Endothelial cell of umbilical vein (primary cell): ENCODE results near the gene PRKAG1. TPM values are rescaled to one million over a fixed set of nuclear protein-coding genes. Genes with fewer than 3 reads are reported as not detected.

Source experiments
- BruUV-seq: library from RNA; stranded (reverse); fragments of 400-500 nt; replicated peaks from 2 replicates; lab custom pipeline; 2021; lab: Mats Ljungman, UMichigan
- CTCF ChIA-PET: fragments of 300-600, 350-600 bp; sonication (Branson Sonifier 250); formaldehyde crosslinking; loops from one replicate; lab custom pipeline; 2021; ENCODE audit warnings: antibody characterized with exemption, inconsistent platforms; lab: Charles Lee
- POLR2A ChIA-PET: fragments of 300-600, 350-600 bp; sonication (Branson Sonifier 250); formaldehyde crosslinking; loops from one replicate; lab custom pipeline; 2021; ENCODE audit warnings: antibody characterized with exemption, inconsistent platforms; lab: Charles Lee
- DNase-seq: peaks from one replicate; pipeline ENCODE4 v3.0.0-alpha.2; 2011; ENCODE audit warnings: low read depth, low spot score
- FAIRE-seq: peaks from 2 replicates; lab custom pipeline; 2011; peaks lifted over from hg19 to GRCh38; lab: Jason Lieb, UNC
- H2AFZ ChIP-seq: 2 replicates; pipeline ENCODE4 v1.6.0; 2012; ENCODE audit warnings: low read depth, low read length, control low read depth, inconsistent platforms
- H3K27ac ChIP-seq: 2 replicates; pipeline ENCODE4 v1.5.1; 2011; ENCODE audit warnings: low read depth, mild to moderate bottlenecking, control low read depth, low read length, moderate library complexity; ENCODE audit not compliant: insufficient read depth
- H3K27me3 ChIP-seq, 2 experiments: 2 replicates each; pipeline versions ENCODE4 v1.6.0 to v1.6.1; 2011; ENCODE audit warnings: low read length in 2 of 2, mixed read lengths in 1 of 2; ENCODE audit not compliant: control insufficient read depth in 2 of 2, insufficient read depth in 2 of 2
- H3K36me3 ChIP-seq, 2 experiments: 2 replicates in 1 of 2; 3 replicates in 1 of 2; pipeline ENCODE4 v1.5.1; 2011; ENCODE audit warnings: low read length in 2 of 2, mild to moderate bottlenecking in 1 of 2, moderate library complexity in 1 of 2; ENCODE audit not compliant: control insufficient read depth in 2 of 2, insufficient read depth in 2 of 2; ENCODE audit errors: extremely low read depth in 1 of 2
- H3K4me1 ChIP-seq: 3 replicates; pipeline ENCODE4 v1.5.1; 2011; ENCODE audit warnings: mild to moderate bottlenecking, low read length; ENCODE audit not compliant: control insufficient read depth, insufficient read depth; ENCODE audit errors: extremely low read depth
- H3K4me2 ChIP-seq: 2 replicates; pipeline ENCODE4 v1.6.1; 2011; ENCODE audit warnings: low read length, control low read depth, mixed read lengths; ENCODE audit not compliant: insufficient read depth
- H3K4me3 ChIP-seq, 3 experiments: fragments of 200-600 bp in 1 of 3; sonication (generic), shearing (Covaris generic) in 1 of 3; replicated peaks in 1 of 3; 2 replicates each; pipeline ENCODE4 v1.5.1; 2011 to 2016; ENCODE audit warnings: control low read depth in 3 of 3, low read length in 3 of 3, mild to moderate bottlenecking in 2 of 3, inconsistent platforms in 1 of 3, low read depth in 1 of 3, moderate library complexity in 1 of 3; ENCODE audit not compliant: insufficient read depth in 1 of 3
- H3K79me2 ChIP-seq: 2 replicates; pipeline ENCODE4 v1.6.0; 2012; ENCODE audit warnings: low read length, inconsistent platforms; ENCODE audit not compliant: control insufficient read depth, insufficient read depth
- H3K9ac ChIP-seq: replicated peaks from 2 replicates; pipeline ENCODE3; 2011; ENCODE audit warnings: low read length, control low read depth; ENCODE audit not compliant: insufficient read depth; ENCODE audit errors: extremely low read depth
- H3K9me1 ChIP-seq: replicated peaks from 3 replicates; pipeline ENCODE4 v1.6.0; 2011; ENCODE audit warnings: mild to moderate bottlenecking, low read length; ENCODE audit not compliant: control insufficient read depth, insufficient read depth; ENCODE audit errors: extremely low read depth
- H3K9me3 ChIP-seq: replicated peaks from 2 replicates; pipeline ENCODE4 v1.5.1; 2012; ENCODE audit warnings: low read length, inconsistent platforms; ENCODE audit not compliant: control insufficient read depth, insufficient read depth
- H4K20me1 ChIP-seq: replicated peaks from 2 replicates; pipeline ENCODE3; 2011; ENCODE audit warnings: mild to moderate bottlenecking, low read length; ENCODE audit not compliant: control insufficient read depth, insufficient read depth; ENCODE audit errors: extremely low read depth
- CTCF ChIP-seq, 2 donors: IDR thresholded peaks; 1 replicate in 1 of 2; 2 replicates in 1 of 2; pipeline ENCODE4 v1.5.1; 2011; ENCODE audit warnings: low read length in 2 of 2, mild to moderate bottlenecking in 2 of 2, moderate library complexity in 2 of 2, control low read depth in 1 of 2, inconsistent platforms in 1 of 2, low read depth in 1 of 2; ENCODE audit not compliant: insufficient read depth in 1 of 2; ENCODE audit errors: extremely low read depth in 1 of 2
- EZH2 ChIP-seq: IDR thresholded peaks from 2 replicates; pipeline ENCODE4 v1.6.1; 2012; ENCODE audit warnings: borderline replicate concordance, low read depth, mild to moderate bottlenecking, moderate library complexity, low read length, inconsistent platforms; ENCODE audit not compliant: severe bottlenecking
- FOS ChIP-seq: IDR thresholded peaks from 2 replicates; pipeline ENCODE4 v1.6.1; 2011; ENCODE audit warnings: mild to moderate bottlenecking, low read length, moderate library complexity, borderline replicate concordance; ENCODE audit not compliant: insufficient read depth
- GATA2 ChIP-seq: IDR thresholded peaks from 2 replicates; pipeline ENCODE4 v1.7.0; 2011; ENCODE audit warnings: low read depth, mild to moderate bottlenecking, moderate library complexity, mixed read lengths, low read length; ENCODE audit not compliant: insufficient read length, insufficient read depth
- JUN ChIP-seq: IDR thresholded peaks from 2 replicates; pipeline ENCODE4 v1.6.1; 2011; ENCODE audit warnings: borderline replicate concordance, low read depth; ENCODE audit not compliant: insufficient read length, insufficient read depth
- MAX ChIP-seq: IDR thresholded peaks from 2 replicates; pipeline ENCODE4 v1.6.1; 2011; ENCODE audit not compliant: insufficient read depth, insufficient read length
- MYC ChIP-seq: IDR thresholded peaks from one replicate; pipeline ENCODE4 v1.6.1; 2011; ENCODE audit warnings: mild to moderate bottlenecking, low read depth, low read length
- POLR2A ChIP-seq: IDR thresholded peaks from 2 replicates; pipeline ENCODE4 v1.6.1; 2012; ENCODE audit warnings: low read depth, mild to moderate bottlenecking, control low read depth, low read length
- POLR2AphosphoS5 ChIP-seq: IDR thresholded peaks from 2 replicates; pipeline ENCODE4 v1.6.1; 2012; ENCODE audit warnings: low read depth, mild to moderate bottlenecking, control low read depth, low read length, moderate library complexity; ENCODE audit not compliant: insufficient read depth
- dilution Hi-C: fragments of 300-500 bp; cut with MboI; formaldehyde crosslinking; loops from one replicate; pipeline ENCODE4 v1.15.0; 2019; ENCODE audit warnings: low sequenced_read_pairs; ENCODE audit not compliant: extremely low pct_ligation_motif_present
- intact Hi-C: fragments of 100-400 bp; cut with micrococcal nuclease; formaldehyde crosslinking; loops from one replicate; pipeline ENCODE4 v1.10.0; 2022
- polyA plus RNA-seq, 4 experiments: library from polyadenylated mRNA; depleted of rRNA in 3 of 4; stranded (reverse) in 3 of 4; unstranded in 1 of 4; fragments of >200 nt; gene quantifications; 2 replicates each; pipeline versions ENCODE4 v1.2.1 to v1.2.3, GENCODE V29; 2011 to 2012; ENCODE audit warnings: missing spikeins in 1 of 4
- total RNA-seq: library from RNA; stranded (reverse); gene quantifications from 2 replicates; pipeline ENCODE4 v1.2.3, GENCODE V29; 2021

Gene PRKAG1
- total and polyA plus RNA-seq, 2 donors (not counting 3 experiments of a cell fraction or from before 2014, with no cell fraction given), result 52.1 to 54.9 TPM

- ChIA-PET CTCF (interaction anchor here (1.6 to 7.3 kb wide), 4 partner anchors 15 to 23 kb away, joined by 4 to 64 read pairs (median 14); partner anchors contain the start of gene ARF3), POLR2A (no interaction called here)
- TF ChIP-seq GATA2 (no peak), MYC (no peak), FOS (no peak), EZH2 (no peak), POLR2A (no peak), POLR2AphosphoS5 (no peak), MAX (no peak), CTCF (IDR thresholded peaks at IDR 0.05; ENCODE audit: extremely low read depth in 1 of 2, insufficient read depth in 1 of 2, low read depth in 1 of 2, low read length in 2 of 2) (no peak), JUN (no peak)
- Histone ChIP-seq H2AFZ (no peak overlapping the region), H3K9ac (no peak overlapping the region), H3K4me1 (no peaks in the 10 kb centered on the region), H3K27ac (no peak overlapping the region), H3K9me1 (no peaks in the 10 kb centered on the region), H3K27me3 (peaks cover 57% of the 10 kb centered on the region in 2 experiments), H3K4me3 (no peak overlapping the region), H4K20me1 (no peaks in the 10 kb centered on the region), H3K4me2 (no peak overlapping the region), H3K9me3 (no peaks in the 10 kb centered on the region), H3K79me2 (no peaks in the 10 kb centered on the region), H3K36me3 (no peaks in the 10 kb centered on the region)
- dilution Hi-C loops (no loop called here), intact Hi-C loops (loop anchor here (1.0 kb wide), 1 partner anchor 16 kb away; the partner anchor contains the start of gene ARF3)
- no peak for FAIRE-seq
- BruUV-seq, result no TSS peak
- DNase-seq, result no peak
Measured at GRCh38 chr12:48972952-48973483, 45.6 kb downstream of the PRKAG1 start.
